Left ventricle myocardium inferior (tissue), 1 donor: Measurements from ENCODE around the gene PITPNC1. TPM values are rescaled to one million over a fixed set of nuclear protein-coding genes. Genes with fewer than 3 reads are reported as not detected.

Experiments
- DNase-seq: peaks from one replicate; pipeline ENCODE4 v3.0.0-alpha.2; 2020
- H3K27ac ChIP-seq: fragments of 200-600 bp; replicated peaks from 2 replicates; pipeline ENCODE4 v1.8.0; 2021
- H3K27me3 ChIP-seq: fragments of 200-600 bp; 2 replicates; pipeline ENCODE4 v1.8.0; 2021; ENCODE audit warnings: low read depth
- H3K36me3 ChIP-seq: fragments of 200-600 bp; 2 replicates; pipeline ENCODE4 v1.8.0; 2021
- H3K4me1 ChIP-seq: fragments of 200-600 bp; 2 replicates; pipeline ENCODE4 v1.8.0; 2021
- H3K4me3 ChIP-seq: fragments of 200-600 bp; 2 replicates; pipeline ENCODE4 v1.8.0; 2021; ENCODE audit warnings: mild to moderate bottlenecking, moderate library complexity
- H3K9me3 ChIP-seq: fragments of 200-600 bp; replicated peaks from 2 replicates; pipeline ENCODE4 v1.8.0; 2021
- CTCF ChIP-seq: fragments of 200-600 bp; IDR thresholded peaks from 2 replicates; pipeline ENCODE4 v1.8.0; 2021; ENCODE audit warnings: antibody characterized with exemption, mild to moderate bottlenecking, borderline replicate concordance
- intact Hi-C: fragments of 100-400 bp; cut with micrococcal nuclease; formaldehyde crosslinking; loops from one replicate; pipeline ENCODE4 v1.11.0; 2022
- total RNA-seq: library from RNA; stranded (reverse); fragmentation: NEBNext Ultra II Directional; extraction: Animal tissue kit (Norgen Biotek cat#: 25700); gene quantifications from one replicate; pipeline ENCODE4 v1.2.1, GENCODE V29; 2021
- donor health status: DM: no; HTN: yes; CAD: no; lungs with severe emphysema.

PITPNC1 gene
- total RNA-seq, 1 donor from 2014 or later, result 8.1 TPM

- no peak for TF ChIP-seq CTCF
- intact Hi-C loops, result no loop called here
- no peak for DNase-seq
Measured at GRCh38 chr17:67343237-67343636, 33.8 kb upstream of the PITPNC1 start.

DNA sequence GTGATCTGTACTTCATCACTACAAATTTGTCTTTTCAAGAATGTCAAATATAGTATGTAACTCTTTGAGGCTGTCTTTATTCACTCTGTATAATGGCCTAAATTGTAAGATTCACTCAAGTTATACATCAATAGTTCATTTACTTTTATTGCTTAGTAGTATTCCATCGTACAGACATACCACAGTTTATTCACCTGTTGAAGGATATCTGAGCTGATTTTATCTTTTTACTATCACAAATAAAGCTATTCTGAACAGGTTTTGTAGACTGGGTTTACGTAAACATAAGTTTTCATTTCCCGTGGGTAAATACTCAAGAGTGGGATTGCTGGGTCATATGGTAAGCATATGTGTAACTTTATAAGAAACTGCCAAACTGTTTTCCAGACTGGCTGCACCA, 29.3 kb upstream of the PITPNC1 start:
- Histone ChIP-seq H3K4me3 (no peak overlapping the region), H3K9me3 (no peaks in the 10 kb centered on the region), H3K36me3 (peaks cover 100% of the 10 kb centered on the region), H3K4me1 (peaks cover 3% of the 10 kb centered on the region), H3K27me3 (no peaks in the 10 kb centered on the region), H3K27ac (no peak overlapping the region)
- no peak for DNase-seq
- intact Hi-C loops, result no loop called here
- TF ChIP-seq CTCF, result no peak

More at GRCh38 chr17:67343237-67343636, 33.8 kb upstream of the PITPNC1 start:
- Histone ChIP-seq H3K4me1 (no peaks in the 10 kb centered on the region), H3K27me3 (no peaks in the 10 kb centered on the region), H3K27ac (no peak overlapping the region), H3K9me3 (no peaks in the 10 kb centered on the region), H3K36me3 (peaks cover 90% of the 10 kb centered on the region), H3K4me3 (no peak overlapping the region)

DNA sequence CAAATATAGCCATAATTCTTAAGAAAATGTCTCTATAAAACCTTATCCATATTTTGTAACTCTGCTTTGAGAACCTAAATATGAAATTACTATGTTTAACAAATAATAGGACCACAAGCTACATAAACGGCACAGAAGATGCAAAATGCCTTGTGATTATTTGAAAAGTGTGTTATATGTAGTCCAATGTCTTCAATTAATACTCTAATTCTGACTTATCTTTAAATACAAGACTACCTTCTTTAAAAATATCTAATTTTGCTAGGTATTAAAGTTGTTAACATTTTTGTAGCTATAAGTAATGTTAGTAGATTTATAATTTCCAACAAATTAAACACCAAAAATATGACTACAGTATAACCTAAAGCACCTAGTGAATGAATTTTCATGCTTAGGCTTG, 27.7 kb upstream of the PITPNC1 start:
- no peaks in the 10 kb centered on the region for H3K9me3 ChIP-seq
- H3K4me3 ChIP-seq, result no peak overlapping the region
- no peak for DNase-seq
- no peak overlapping the region for H3K27ac ChIP-seq
- intact Hi-C loops, result no loop called here
- TF ChIP-seq CTCF, result no peak
- no peaks in the 10 kb centered on the region for H3K27me3 ChIP-seq
- peaks cover 9% of the 10 kb centered on the region for H3K4me1 ChIP-seq
- H3K36me3 ChIP-seq, result peaks cover 99% of the 10 kb centered on the region

- DNase-seq, result no peak
- TF ChIP-seq CTCF, result no peak
- Histone ChIP-seq H3K27ac (no peak overlapping the region), H3K4me1 (peaks cover 17% of the 10 kb centered on the region), H3K4me3 (no peak overlapping the region), H3K36me3 (peaks cover 92% of the 10 kb centered on the region), H3K9me3 (no peaks in the 10 kb centered on the region), H3K27me3 (no peaks in the 10 kb centered on the region)
- intact Hi-C loops, result loop anchor here (10.0 kb wide), 1 partner anchor 128 kb away; no protein-coding TSS in a partner anchor
Measured at GRCh38 chr17:67353161-67353560, 23.9 kb upstream of the PITPNC1 start.

DNA sequence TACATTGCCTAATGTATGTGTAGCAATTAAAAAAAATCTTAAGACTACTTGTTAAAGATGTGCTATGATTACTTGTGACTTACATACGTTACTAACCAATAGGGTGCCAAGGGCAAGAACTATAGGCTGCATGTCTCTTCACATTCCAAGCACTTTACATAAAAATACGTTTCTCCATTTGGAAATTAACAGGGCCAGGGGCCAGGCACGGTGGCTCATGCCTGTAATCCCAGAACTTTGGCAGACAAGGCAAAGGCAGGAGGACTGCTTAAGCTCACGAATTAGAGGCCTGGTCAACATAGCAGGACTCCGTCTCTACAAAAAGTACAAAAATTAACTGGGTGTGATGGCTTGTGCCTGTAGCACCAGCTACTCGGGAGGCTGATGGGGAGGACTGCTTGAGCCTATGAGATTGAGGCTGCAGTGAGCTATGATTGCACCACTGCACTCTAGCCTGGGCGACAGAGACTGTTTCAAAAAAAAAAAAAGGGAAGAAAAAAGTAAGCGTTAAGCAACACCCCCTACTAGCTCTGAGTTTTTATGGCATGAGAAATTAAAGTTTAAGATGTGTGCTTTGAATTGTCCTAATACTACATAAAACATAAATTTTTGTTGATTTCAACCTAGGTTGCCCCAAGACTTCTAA, 23.0 kb upstream of the PITPNC1 start:
- intact Hi-C loops, result loop anchor here (10.0 kb wide), 1 partner anchor 129 kb away; no protein-coding TSS in a partner anchor
- no peak overlapping the region for H3K27ac ChIP-seq
- peaks cover 83% of the 10 kb centered on the region for H3K36me3 ChIP-seq
- no peaks in the 10 kb centered on the region for H3K9me3 ChIP-seq
- no peak overlapping the region for H3K4me3 ChIP-seq
- no peaks in the 10 kb centered on the region for H3K27me3 ChIP-seq
- peaks cover 25% of the 10 kb centered on the region for H3K4me1 ChIP-seq
- TF ChIP-seq CTCF, result no peak
- DNase-seq, result no peak
